Activated B cell treated with CpG ODN at 0.5 μM for 24 hours (primary cell): Measurements from ENCODE around the gene ZNF124. TPM values are rescaled to one million over a fixed set of nuclear protein-coding genes. Genes with fewer than 3 reads are reported as not detected.

ENCODE experiments used
- ATAC-seq: fragments of 200-7000 bp; cut with Tn5 transposase; one replicate; pipeline ENCODE4 v1.10.0; 2021; ENCODE audit warnings: low read depth, mild to moderate bottlenecking, moderate library complexity
- CTCF ChIA-PET: fragments of 350-600 bp; sonication (Branson Sonifier 250); formaldehyde crosslinking; loops from one replicate; lab custom pipeline; 2021; ENCODE audit warnings: antibody characterized with exemption; lab: Charles Lee
- POLR2A ChIA-PET: fragments of 350-600 bp; sonication (Branson Sonifier 250); formaldehyde crosslinking; loops from one replicate; lab custom pipeline; 2021; ENCODE audit warnings: antibody characterized with exemption; lab: Charles Lee
- DNase-seq: peaks from one replicate; pipeline ENCODE4 v3.0.0; 2022
- H3K27ac Mint-ChIP-seq: one replicate; pipeline ENCODE4 v1.8.0; 2020; ENCODE audit warnings: mixed read lengths
- H3K27me3 Mint-ChIP-seq: one replicate; pipeline ENCODE4 v1.8.0; 2021; ENCODE audit warnings: mixed read lengths
- H3K36me3 Mint-ChIP-seq: one replicate; pipeline ENCODE4 v1.8.0; 2021; ENCODE audit warnings: low read depth, mixed read lengths
- H3K4me1 Mint-ChIP-seq: one replicate; pipeline ENCODE4 v1.8.0; 2021; ENCODE audit warnings: mixed read lengths
- H3K4me3 Mint-ChIP-seq: one replicate; pipeline ENCODE4 v1.8.0; 2020; ENCODE audit warnings: mild to moderate bottlenecking, mixed read lengths
- H3K9me3 Mint-ChIP-seq: one replicate; pipeline ENCODE4 v1.8.0; 2020; ENCODE audit warnings: mixed read lengths
- CTCF ChIP-seq: fragments of 200-600 bp; IDR thresholded peaks from one replicate; pipeline ENCODE4 v1.8.0; 2022; ENCODE audit warnings: antibody characterized with exemption, mild to moderate bottlenecking
- intact Hi-C: fragments of 100-400 bp; cut with micrococcal nuclease; formaldehyde crosslinking; loops from one replicate; pipeline ENCODE4 v1.15.1; 2024
- total RNA-seq: library from RNA; stranded (reverse); gene quantifications from 2 replicates; pipeline ENCODE4 v1.2.3, GENCODE V29; 2022

ZNF124 gene
- total RNA-seq, 1 donor from 2014 or later: 33.7 TPM

- ATAC-seq: no peak
- Mint-ChIP-seq H3K27ac (no peak overlapping the region), H3K4me1 (no peaks in the 10 kb centered on the region), H3K36me3 (peaks cover 34% of the 10 kb centered on the region), H3K4me3 (no peak overlapping the region), H3K9me3 (peaks cover 15% of the 10 kb centered on the region), H3K27me3 (no peaks in the 10 kb centered on the region)
- no peak for TF ChIP-seq CTCF
- ChIA-PET POLR2A (no interaction called here), CTCF (no interaction called here)
- intact Hi-C loops: no loop called here
- no peak for DNase-seq
Measured at GRCh38 chr1:247185667-247186066, 13.8 kb upstream of the ZNF124 start.

- intact Hi-C loops: no loop called here
- no peak for ATAC-seq
- no peaks in the 10 kb centered on the region for H3K4me1 Mint-ChIP-seq
- peaks cover 13% of the 10 kb centered on the region for H3K9me3 Mint-ChIP-seq
- TF ChIP-seq CTCF: no peak
- no peak for DNase-seq
- H3K36me3 Mint-ChIP-seq: peaks cover 24% of the 10 kb centered on the region
- H3K27ac Mint-ChIP-seq: no peak overlapping the region
- ChIA-PET CTCF (no interaction called here), POLR2A (no interaction called here)
- H3K27me3 Mint-ChIP-seq: no peaks in the 10 kb centered on the region
- H3K4me3 Mint-ChIP-seq: no peak overlapping the region
Measured at GRCh38 chr1:247184254-247184653, 12.4 kb upstream of the ZNF124 start.

- DNase-seq (no peak), ATAC-seq (no peak)
- no peak overlapping the region for H3K27ac Mint-ChIP-seq
- TF ChIP-seq CTCF: no peak
- intact Hi-C loops: no loop called here
- ChIA-PET CTCF (no interaction called here), POLR2A (no interaction called here)
- peaks cover 19% of the 10 kb centered on the region for H3K36me3 Mint-ChIP-seq
- H3K4me1 Mint-ChIP-seq: no peaks in the 10 kb centered on the region
- H3K27me3 Mint-ChIP-seq: no peaks in the 10 kb centered on the region
- no peak overlapping the region for H3K4me3 Mint-ChIP-seq
- H3K9me3 Mint-ChIP-seq: peaks cover 14% of the 10 kb centered on the region
Measured at GRCh38 chr1:247182994-247183393, 11.2 kb upstream of the ZNF124 start.

- Mint-ChIP-seq H3K4me3 (no peak overlapping the region), H3K36me3 (peaks cover 5% of the 10 kb centered on the region), H3K27me3 (no peaks in the 10 kb centered on the region), H3K4me1 (no peaks in the 10 kb centered on the region), H3K9me3 (peaks cover 12% of the 10 kb centered on the region), H3K27ac (no peak overlapping the region)
- ChIA-PET CTCF (no interaction called here), POLR2A (no interaction called here)
- TF ChIP-seq CTCF: no peak
- intact Hi-C loops: no loop called here
- no peak for DNase-seq
- ATAC-seq: no peak
Measured at GRCh38 chr1:247180581-247180980, 8.8 kb upstream of the ZNF124 start.

GRCh38 chr1:247177755-247178154 is 5.9 kb upstream of the ZNF124 start:
- no peak overlapping the region for H3K4me3 Mint-ChIP-seq
- H3K27me3 Mint-ChIP-seq: no peaks in the 10 kb centered on the region
- H3K9me3 Mint-ChIP-seq: peaks cover 8% of the 10 kb centered on the region
- H3K4me1 Mint-ChIP-seq: no peaks in the 10 kb centered on the region
- ChIA-PET POLR2A (no interaction called here), CTCF (no interaction called here)
- H3K27ac Mint-ChIP-seq: no peak overlapping the region
- intact Hi-C loops: no loop called here
- H3K36me3 Mint-ChIP-seq: peaks cover 4% of the 10 kb centered on the region
- ATAC-seq (no peak), DNase-seq (no peak)
- no peak for TF ChIP-seq CTCF
